ENCODE data around the gene SNX17.

The SNX17 gene

DNA sequence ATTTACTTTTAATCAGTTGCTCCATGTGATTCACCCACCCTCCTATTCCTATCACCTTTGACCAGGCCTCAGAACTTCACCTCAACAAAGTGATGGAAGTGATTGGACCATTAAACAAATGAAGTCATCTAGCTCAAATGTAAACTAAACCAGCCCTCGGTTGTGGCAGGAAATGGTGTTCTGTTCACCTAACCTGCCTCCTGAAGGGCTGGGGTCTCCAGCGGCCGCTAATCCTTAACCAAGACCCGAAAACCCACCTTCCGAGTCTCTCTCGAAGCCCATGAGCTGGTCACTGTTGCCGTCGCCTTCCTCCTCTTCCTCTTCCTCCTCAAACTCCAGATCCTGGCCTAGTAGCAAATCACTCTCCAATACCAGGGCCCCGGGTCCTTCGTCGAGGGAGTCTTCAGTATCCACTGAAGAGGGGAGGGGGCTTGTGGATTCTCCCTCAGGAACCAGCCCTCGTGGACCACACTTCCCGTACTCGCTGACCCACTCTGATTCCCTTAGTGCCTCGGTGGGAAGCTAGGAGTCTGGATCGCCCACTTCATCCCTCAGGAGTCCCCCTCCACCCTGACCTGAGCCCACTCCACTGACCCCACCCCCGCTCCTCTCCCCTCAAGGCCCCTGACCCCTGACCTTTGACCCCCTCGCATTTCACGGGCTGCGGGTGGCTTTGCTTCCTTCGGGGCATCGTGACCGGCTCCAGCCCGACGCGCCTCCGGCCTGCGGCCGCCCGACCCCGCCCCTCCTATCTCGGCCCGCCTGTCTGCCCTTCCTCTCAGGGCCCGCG, 9.6 kb downstream of the SNX17 start:
- no peak for TF ChIP-seq CTCF (IDR thresholded peaks at IDR 0.05)

DNA sequence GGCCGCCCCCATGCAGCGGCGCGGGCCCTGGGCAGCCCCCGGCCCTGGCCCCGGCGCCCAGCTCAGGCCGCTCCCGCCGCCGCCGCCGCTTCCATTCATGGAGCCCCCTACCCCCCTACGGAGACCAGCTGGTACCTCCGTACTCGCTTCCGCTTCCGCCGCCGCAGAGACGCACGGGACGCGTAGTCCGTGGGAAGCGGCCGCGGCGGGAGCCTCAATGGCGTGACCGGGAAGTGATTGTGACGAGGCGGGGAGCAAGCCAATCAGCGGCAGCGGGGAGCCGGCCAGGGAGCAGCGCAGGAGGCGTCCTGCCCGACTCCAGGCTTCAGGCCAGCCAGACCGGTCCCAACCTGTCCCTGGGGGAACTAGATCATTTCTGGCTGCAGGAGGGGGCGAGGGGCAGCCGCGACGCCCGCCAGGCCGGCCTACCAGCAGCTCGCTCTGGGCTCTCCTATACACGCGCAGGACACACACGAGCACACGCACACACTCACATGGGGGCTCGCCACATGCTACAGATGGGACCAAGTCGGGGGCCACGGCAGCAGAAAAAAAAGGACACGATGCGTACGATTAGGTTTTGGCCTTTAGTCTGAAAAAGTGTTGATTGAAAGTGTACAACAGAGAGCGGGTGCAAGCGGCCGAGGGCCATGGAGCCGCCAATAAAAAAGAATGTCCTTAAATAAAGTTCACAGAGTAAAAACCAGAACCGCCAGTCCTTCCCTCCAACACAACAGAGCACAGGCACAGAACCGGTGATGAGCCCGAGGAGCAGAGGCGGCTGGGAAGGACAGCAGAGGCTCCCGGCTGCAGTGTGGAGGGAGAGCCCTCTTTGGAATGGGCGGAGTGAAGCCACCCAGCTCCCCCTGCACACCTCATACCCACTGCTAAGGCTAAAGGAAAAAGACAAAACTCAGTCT, 10.5 kb downstream of the SNX17 start, which contains the start of gene ZNF513:
ZNF513 (minus strand) TSS at position 109 of the 920 bp plus-strand sequence. CDS start 208 bp downstream, outside the sequence.
- TF ChIP-seq CTCF (IDR thresholded peaks at IDR 0.05) = no peak

DNA sequence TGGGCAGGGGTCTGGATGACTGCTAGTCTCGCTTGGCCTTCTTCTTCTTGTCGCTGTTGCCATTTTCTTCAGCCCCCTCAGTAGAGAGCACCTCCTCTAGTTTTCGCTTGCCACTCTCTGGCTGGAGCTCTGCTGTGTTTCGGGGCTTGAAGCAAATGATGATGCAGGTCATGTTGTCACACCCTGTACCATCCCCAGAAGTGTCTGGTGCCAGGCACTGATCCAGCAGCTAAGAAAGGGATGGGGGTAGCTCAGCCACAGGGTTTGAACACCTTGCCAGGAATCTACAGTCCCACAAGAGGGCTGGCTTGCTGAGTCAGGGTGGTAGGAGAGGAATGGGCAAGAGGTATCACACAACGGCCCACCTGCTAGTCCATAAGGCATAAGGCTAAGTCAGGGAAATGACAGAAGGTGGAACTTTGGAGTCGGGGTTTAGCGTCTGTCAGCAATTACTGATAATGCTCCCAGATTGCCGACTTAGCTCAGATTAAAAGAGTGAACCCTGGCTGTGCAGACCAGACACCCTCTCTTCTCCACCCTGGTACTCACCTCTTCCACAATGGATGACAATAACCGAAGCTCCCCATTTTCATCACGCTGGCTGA, 11.3 kb downstream of the SNX17 start:
- no peak for TF ChIP-seq CTCF (IDR thresholded peaks at IDR 0.05)

DNA sequence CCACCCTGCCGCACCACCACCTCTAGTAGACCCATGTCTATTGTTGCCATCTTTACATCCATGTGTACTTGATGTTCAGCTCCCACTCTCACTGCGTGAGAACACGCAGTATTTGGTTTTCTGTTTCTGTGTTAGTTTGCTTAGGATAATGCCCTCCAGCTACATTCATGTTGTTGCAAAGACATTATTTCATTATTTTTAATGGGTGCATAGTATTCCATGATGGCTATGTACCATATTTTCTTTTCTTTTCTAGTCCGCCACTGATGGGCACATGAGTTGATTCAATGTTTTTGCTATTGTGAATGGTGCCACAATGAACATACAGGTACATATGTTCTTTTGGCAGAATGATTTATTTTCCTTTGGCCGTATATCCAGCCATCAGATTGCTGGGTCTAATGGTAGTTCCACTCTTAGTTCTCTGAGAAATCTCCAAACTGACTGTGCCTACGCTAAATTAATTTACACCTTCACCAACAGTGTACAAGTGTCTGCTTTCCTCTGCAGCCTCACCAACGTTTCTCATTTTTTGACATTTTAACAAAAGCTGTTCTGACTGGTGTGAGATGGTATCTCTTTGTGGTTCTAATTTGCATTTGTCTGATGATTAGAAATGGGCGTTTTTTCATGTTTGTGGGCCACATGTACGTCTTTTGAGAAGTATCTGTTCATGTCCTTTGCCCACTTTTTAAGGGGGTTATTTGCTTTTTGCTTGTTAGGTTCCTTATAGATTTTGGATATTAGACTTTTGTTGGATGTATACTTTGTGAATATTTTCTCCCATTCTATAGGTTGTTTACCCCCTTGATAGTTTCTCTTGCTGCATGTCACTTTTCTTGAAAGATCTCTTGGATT, 20.6 kb downstream of the SNX17 start:
- no peak for TF ChIP-seq CTCF (IDR thresholded peaks at IDR 0.05)

GRCh38 chr2:27393225-27393624, 22.8 kb downstream of the SNX17 start:
- TF ChIP-seq CTCF (IDR thresholded peaks at IDR 0.05) = no peak

- no peak for TF ChIP-seq CTCF (IDR thresholded peaks at IDR 0.05)
These were observed 28.5 kb downstream of the SNX17 start for GRCh38 chr2:27398962-27399361.
